HepG2 (cell line): ENCODE data around the gene SDHAF1. TPM values are rescaled to one million over a fixed set of nuclear protein-coding genes. Genes with fewer than 3 reads are reported as not detected.

Experiments
- ELF4 ChIP-seq: sonication (generic); formaldehyde crosslinking; IDR thresholded peaks from 2 replicates; pipeline ENCODE4 v1.5.0; 2020; ENCODE audit warnings: missing genetic modification reagents, mild to moderate bottlenecking, moderate library complexity, borderline replicate concordance
- HES4 ChIP-seq: sonication (generic); formaldehyde crosslinking; IDR thresholded peaks from 2 replicates; pipeline ENCODE4 v1.9.0; 2021; ENCODE audit warnings: mild to moderate bottlenecking, missing genetic modification reagents, borderline replicate concordance
- HHEX ChIP-seq: IDR thresholded peaks from 2 replicates; pipeline ENCODE4 v1.6.1; 2016; ENCODE audit warnings: control low read depth
- HMG20A ChIP-seq: IDR thresholded peaks from 2 replicates; pipeline ENCODE4 v1.6.1; 2016; ENCODE audit warnings: borderline replicate concordance
- HNF4A ChIP-seq: sonication (generic); formaldehyde crosslinking; IDR thresholded peaks from 2 replicates; pipeline ENCODE4 v1.4.0; 2020; ENCODE audit warnings: missing genetic modification reagents
- IRX3 ChIP-seq: sonication (generic); formaldehyde crosslinking; IDR thresholded peaks from 2 replicates; pipeline ENCODE4 v1.8.1; 2023; ENCODE audit warnings: mild to moderate bottlenecking, low read depth, missing genetic modification reagents, borderline replicate concordance
- KAT2B ChIP-seq: fragments of 150-350 bp; IDR thresholded peaks from 2 replicates; pipeline ENCODE4 v1.6.1; 2014; ENCODE audit warnings: low read depth, low read length, borderline replicate concordance
- MXI1 ChIP-seq: IDR thresholded peaks from 3 replicates; pipeline ENCODE4 v1.6.1; 2012; ENCODE audit warnings: low read depth, low read length, inconsistent platforms, borderline replicate concordance
- NBN ChIP-seq: fragments of 450-650 bp; conservative IDR thresholded peaks from 2 replicates; pipeline ENCODE4 v1.6.1; 2017
- NPAS2 ChIP-seq: sonication (generic); formaldehyde crosslinking; IDR thresholded peaks from 2 replicates; pipeline ENCODE4 v1.8.0; 2022; ENCODE audit warnings: mild to moderate bottlenecking, missing genetic modification reagents, borderline replicate concordance
- PAF1 ChIP-seq: IDR thresholded peaks from 2 replicates; pipeline ENCODE4 v1.6.1; 2016; ENCODE audit warnings: missing genetic modification reagents, missing compliant biosample characterization
- PBX2 ChIP-seq: IDR thresholded peaks from 2 replicates; pipeline ENCODE4 v1.6.1; 2016; ENCODE audit warnings: control low read depth
- RCOR2 ChIP-seq: IDR thresholded peaks from 2 replicates; pipeline ENCODE4 v1.6.1; 2016; ENCODE audit warnings: missing biosample characterization, missing genetic modification reagents
- RELA ChIP-seq: sonication (generic); formaldehyde crosslinking; IDR thresholded peaks from 2 replicates; pipeline ENCODE4 v1.4.0; 2020; ENCODE audit warnings: missing genetic modification reagents
- ZBTB26 ChIP-seq: IDR thresholded peaks from 2 replicates; pipeline ENCODE4 v1.6.1; 2016; ENCODE audit warnings: missing compliant biosample characterization, missing genetic modification reagents, borderline replicate concordance
- ZNF543 ChIP-seq: sonication (generic); formaldehyde crosslinking; IDR thresholded peaks from 2 replicates; pipeline ENCODE4 v1.4.0; 2020; ENCODE audit warnings: mild to moderate bottlenecking, missing genetic modification reagents
- ZNF574 ChIP-seq: sonication (generic); formaldehyde crosslinking; IDR thresholded peaks from 2 replicates; pipeline ENCODE4 v1.4.0; 2020; ENCODE audit warnings: missing genetic modification reagents
- ZNF577 ChIP-seq: sonication (generic); formaldehyde crosslinking; IDR thresholded peaks from 2 replicates; pipeline ENCODE4 v1.4.0; 2020; ENCODE audit warnings: mild to moderate bottlenecking, low read depth, missing genetic modification reagents, borderline replicate concordance
- ZNF644 ChIP-seq: IDR thresholded peaks from 2 replicates; pipeline ENCODE4 v1.6.1; 2016; ENCODE audit warnings: low read depth
- ZNF687 ChIP-seq: sonication (generic); formaldehyde crosslinking; IDR thresholded peaks from 2 replicates; pipeline ENCODE4 v1.5.1; 2020; ENCODE audit warnings: mild to moderate bottlenecking, missing genetic modification reagents, moderate library complexity
- ZNF703 ChIP-seq: sonication (generic); formaldehyde crosslinking; IDR thresholded peaks from 2 replicates; pipeline ENCODE4 v1.5.1; 2020; ENCODE audit warnings: missing genetic modification reagents, mild to moderate bottlenecking, moderate library complexity, borderline replicate concordance
- ZNF792 ChIP-seq: IDR thresholded peaks from 2 replicates; pipeline ENCODE4 v1.6.1; 2016
- ZSCAN9 ChIP-seq: IDR thresholded peaks from 2 replicates; pipeline ENCODE4 v1.6.1; 2016; ENCODE audit warnings: borderline replicate concordance
- polyA plus RNA-seq, 8 experiments: library from polyadenylated mRNA; depleted of rRNA in 3 of 8; stranded (reverse) in 7 of 8; unstranded in 1 of 8; fragments of >200 nt; fragmentation: Illumina TruSeq in 4 of 8; extraction: Trizol in 4 of 8; gene quantifications; 2 replicates each; pipeline versions ENCODE4 v1.2.1 to v1.2.3, GENCODE V29; 2011 to 2016; ENCODE audit warnings: low read depth in 4 of 8, missing spikeins in 1 of 8, mixed read lengths in 1 of 8; ENCODE audit not compliant: insufficient read depth in 1 of 8
- total RNA-seq, 5 experiments: library from RNA; depleted of rRNA; stranded (reverse); fragments of >200 nt; fragmentation: Illumina TruSeq; extraction: Trizol; gene quantifications; 2 replicates each; pipeline ENCODE4 v1.2.3, GENCODE V29; 2016; ENCODE audit warnings: low read depth in 1 of 5

The SDHAF1 gene
- total and polyA plus RNA-seq, 2 of the 13 experiments (the other 11 are each of a cell fraction or from before 2014, with no cell fraction given) = 17.8 to 22.8 TPM

DNA sequence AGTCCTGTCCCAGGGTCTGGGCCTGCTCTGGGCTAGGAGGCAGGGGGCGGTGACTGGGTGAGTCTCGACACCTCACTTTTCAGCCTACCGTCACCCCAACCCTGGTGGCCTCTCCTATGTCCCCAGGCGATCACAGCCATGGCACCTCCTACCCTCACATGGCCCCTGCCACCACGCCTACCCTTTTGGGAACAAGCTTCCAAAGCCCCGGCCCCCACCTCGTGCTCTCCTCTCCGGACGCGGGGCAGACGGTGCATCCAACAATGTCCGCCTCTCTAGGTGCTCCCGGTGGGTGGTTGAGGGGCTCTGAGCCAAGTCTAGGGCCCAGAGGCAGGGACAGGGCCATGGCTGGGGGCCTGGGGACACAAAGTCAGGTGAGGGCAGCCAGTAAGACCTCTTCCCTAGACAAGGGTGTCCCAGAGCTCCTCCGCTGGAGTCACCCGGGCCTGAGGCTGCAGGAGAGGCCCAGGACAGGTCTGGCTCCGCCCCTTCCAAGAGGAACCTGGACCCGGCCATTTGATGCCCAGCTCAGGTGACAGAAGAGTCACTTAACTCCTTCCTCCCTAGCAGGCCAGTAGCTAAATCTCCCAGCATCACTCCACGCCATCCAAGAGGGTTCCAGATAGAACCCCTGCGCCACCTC lies 13.5 kb downstream of the SDHAF1 start, which contains the start of gene SYNE4 (continued):
- no peak for TF ChIP-seq ZBTB26 (CRISPR knock-in tag)
- TF ChIP-seq ZNF703 (CRISPR knock-in tag) = no peak
- TF ChIP-seq IRX3 (CRISPR knock-in tag) = 0 out of 2 replicates have a peak, but pooled peaks have one; percentile 30
- TF ChIP-seq ELF4 = no peak
- no peak for TF ChIP-seq HMG20A (CRISPR knock-in tag)
- TF ChIP-seq MXI1 = 0 out of 3 replicates have a peak, but pooled peaks have one; percentile 24
- no peak for TF ChIP-seq PAF1
- TF ChIP-seq ZNF687 (CRISPR knock-in tag) = peak; percentile 94
- TF ChIP-seq NBN = no peak
- TF ChIP-seq ZNF644 = no peak
- TF ChIP-seq ZNF543 (CRISPR knock-in tag) = peak; percentile 76; the same call in 1 of the 2 replicates
- TF ChIP-seq HHEX (CRISPR knock-in tag) = no peak
- TF ChIP-seq PBX2 (CRISPR knock-in tag) = no peak
- TF ChIP-seq ZSCAN9 = peak; percentile 47; the same call in 1 of the 2 replicates
- TF ChIP-seq ZNF577 (CRISPR knock-in tag) = no peak
- TF ChIP-seq NPAS2 = no peak
- 0 out of 2 replicates have a peak, but pooled peaks have one; percentile 21 for TF ChIP-seq RCOR2 (CRISPR knock-in tag)
- TF ChIP-seq ZNF792 (CRISPR knock-in tag) = peak; percentile 55; the same call in 1 of the 2 replicates
- no peak for TF ChIP-seq RELA (CRISPR knock-in tag)
- TF ChIP-seq HNF4A (CRISPR knock-in tag) = no peak; the same call in 1 of the 2 replicates
- TF ChIP-seq KAT2B = no peak
- TF ChIP-seq ZNF574 (CRISPR knock-in tag) = peak; percentile 44
- no peak for TF ChIP-seq HES4 (CRISPR knock-in tag)
